ENCODE results near the gene CDK5RAP2.

Gene CDK5RAP2

GRCh38 chr9:120372040-120372439 is 207.9 kb downstream of the CDK5RAP2 start:
- CTCF ChIA-PET, result no interaction called here
- no peaks in the 10 kb centered on the region for H3K9me3 ChIP-seq (ENCODE audit: control insufficient read depth, insufficient read depth, low read depth, low read length)
- POLR2A ChIA-PET, result no interaction called here
- no peak overlapping the region for H3K27ac ChIP-seq (ENCODE audit: extremely low read depth, low read depth, low read length)
- no peaks in the 10 kb centered on the region for H3K4me1 ChIP-seq (ENCODE audit: control insufficient read depth, insufficient read depth, low read length)
- H3K36me3 ChIP-seq (ENCODE audit: control insufficient read depth in 2 of 2, insufficient read depth in 1 of 2, low read length in 2 of 2), result no peaks in the 10 kb centered on the region
- TF ChIP-seq ZNF19 (tag by site-specific recombination; IDR thresholded peaks at IDR 0.05; ENCODE audit: low read depth) (no peak), ZNF148 (tag by site-specific recombination; IDR thresholded peaks at IDR 0.05; ENCODE audit: borderline replicate concordance) (no peak), KLF17 (tag by site-specific recombination; IDR thresholded peaks at IDR 0.05) (no peak), ZNF777 (tag by site-specific recombination; IDR thresholded peaks at IDR 0.05; ENCODE audit: borderline replicate concordance) (no peak), SP3 (tag by site-specific recombination; IDR thresholded peaks at IDR 0.05) (no peak), BCL6B (tag by site-specific recombination; IDR thresholded peaks at IDR 0.05) (no peak)
- no peak overlapping the region for H3K4me3 ChIP-seq (ENCODE audit: low read depth, low read length)

GRCh38 chr9:120369608-120370220 is 210.3 kb downstream of the CDK5RAP2 start:
- TF ChIP-seq ZSCAN16 (tag by site-specific recombination; IDR thresholded peaks at IDR 0.05), result no peak
- TF ChIP-seq ZNF274 (IDR thresholded peaks at IDR 0.05; ENCODE audit: low read length), result no peak
- no peak for TF ChIP-seq ZNF274 (tag by site-specific recombination; IDR thresholded peaks at IDR 0.05; ENCODE audit: borderline replicate concordance)
- no peak for TF ChIP-seq ZNF792 (tag by site-specific recombination; IDR thresholded peaks at IDR 0.05)
- no peak for TF ChIP-seq KLF9 (tag by site-specific recombination; IDR thresholded peaks at IDR 0.05; ENCODE audit: low read depth)
- TF ChIP-seq ZBTB10 (tag by site-specific recombination; IDR thresholded peaks at IDR 0.05), result no peak
- TF ChIP-seq ZNF184 (tag by site-specific recombination; IDR thresholded peaks at IDR 0.05), result no peak
- TF ChIP-seq MYNN (tag by site-specific recombination; IDR thresholded peaks at IDR 0.05; ENCODE audit: borderline replicate concordance), result no peak
- TF ChIP-seq ZNF473 (tag by site-specific recombination; IDR thresholded peaks at IDR 0.05), result no peak
- TF ChIP-seq PRDM6 (tag by site-specific recombination; IDR thresholded peaks at IDR 0.05), result no peak
- no peak for TF ChIP-seq ZNF324 (tag by site-specific recombination; IDR thresholded peaks at IDR 0.05)
- TF ChIP-seq OSR2 (tag by site-specific recombination; IDR thresholded peaks at IDR 0.05), result no peak
- CTCF ChIA-PET, result no interaction called here
- no peaks in the 10 kb centered on the region for H3K9me3 ChIP-seq (ENCODE audit: control insufficient read depth, insufficient read depth, low read depth, low read length)

More at GRCh38 chr9:120369608-120370220, 210.3 kb downstream of the CDK5RAP2 start:
- no peaks in the 10 kb centered on the region for H3K4me1 ChIP-seq (ENCODE audit: control insufficient read depth, insufficient read depth, low read length)
- POLR2A ChIA-PET, result interaction anchor here (0.6 kb wide), 1 partner anchor 12 kb away, joined by 3 read pairs; no protein-coding TSS in a partner anchor
- H3K36me3 ChIP-seq (ENCODE audit: control insufficient read depth in 2 of 2, insufficient read depth in 1 of 2, low read length in 2 of 2), result no peaks in the 10 kb centered on the region
- H3K27ac ChIP-seq (ENCODE audit: extremely low read depth, low read depth, low read length), result no peak overlapping the region
- no peak overlapping the region for H3K4me3 ChIP-seq (ENCODE audit: low read depth, low read length)
